IgD-negative memory B cell (primary cell): ENCODE measurements around the gene CDK3. TPM values are rescaled to one million over a fixed set of nuclear protein-coding genes. Genes with fewer than 3 reads are reported as not detected.
A peak's percentile ranks its signal among the peaks of the same experiment; 100 is the strongest.

ENCODE experiments used
- H3K27ac Mint-ChIP-seq, 3 donors: one replicate each; pipeline ENCODE4 v1.8.0; 2020 to 2022; ENCODE audit warnings: mild to moderate bottlenecking in 3 of 3, mixed read lengths in 3 of 3, moderate library complexity in 1 of 3
- H3K27me3 Mint-ChIP-seq: one replicate; pipeline ENCODE4 v1.8.0; 2021; ENCODE audit warnings: mixed read lengths
- H3K36me3 Mint-ChIP-seq: one replicate; pipeline ENCODE4 v1.8.0; 2020; ENCODE audit warnings: mild to moderate bottlenecking, mixed read lengths
- H3K4me1 Mint-ChIP-seq, 3 donors: one replicate each; pipeline ENCODE4 v1.8.0; 2020 to 2022; ENCODE audit warnings: mixed read lengths in 3 of 3, mild to moderate bottlenecking in 1 of 3
- H3K4me3 Mint-ChIP-seq, 4 donors: one replicate each; pipeline ENCODE4 v1.8.0; 2020 to 2022; ENCODE audit warnings: mild to moderate bottlenecking in 4 of 4, mixed read lengths in 4 of 4, moderate library complexity in 3 of 4
- H3K9me3 Mint-ChIP-seq, 3 donors: one replicate each; pipeline ENCODE4 v1.8.0; 2020 to 2021; ENCODE audit warnings: mixed read lengths in 3 of 3, mild to moderate bottlenecking in 1 of 3
- polyA plus RNA-seq: library from polyadenylated mRNA; unstranded; fragments of 300-500 nt; fragmentation: Illumina TruSeq; gene quantifications from one replicate; pipeline ENCODE4 v1.2.3, GENCODE V29; 2021

Gene CDK3
- polyA plus RNA-seq, 1 donor from 2014 or later: 0.71 TPM

- Mint-ChIP-seq H3K4me3 (no peak overlapping the region), H3K9me3 (no peaks in the 10 kb centered on the region), H3K27me3 (no peaks in the 10 kb centered on the region), H3K4me1 (peaks cover 2 to 5% (median 3%) of the 10 kb centered on the region in 3 donors), H3K36me3 (peaks cover 2% of the 10 kb centered on the region), H3K27ac (peak overlapping the region in 1 of 3 donors; percentile 35)
These were observed 4.2 kb downstream of the CDK3 start for GRCh38 chr17:76004750-76005262.

DNA sequence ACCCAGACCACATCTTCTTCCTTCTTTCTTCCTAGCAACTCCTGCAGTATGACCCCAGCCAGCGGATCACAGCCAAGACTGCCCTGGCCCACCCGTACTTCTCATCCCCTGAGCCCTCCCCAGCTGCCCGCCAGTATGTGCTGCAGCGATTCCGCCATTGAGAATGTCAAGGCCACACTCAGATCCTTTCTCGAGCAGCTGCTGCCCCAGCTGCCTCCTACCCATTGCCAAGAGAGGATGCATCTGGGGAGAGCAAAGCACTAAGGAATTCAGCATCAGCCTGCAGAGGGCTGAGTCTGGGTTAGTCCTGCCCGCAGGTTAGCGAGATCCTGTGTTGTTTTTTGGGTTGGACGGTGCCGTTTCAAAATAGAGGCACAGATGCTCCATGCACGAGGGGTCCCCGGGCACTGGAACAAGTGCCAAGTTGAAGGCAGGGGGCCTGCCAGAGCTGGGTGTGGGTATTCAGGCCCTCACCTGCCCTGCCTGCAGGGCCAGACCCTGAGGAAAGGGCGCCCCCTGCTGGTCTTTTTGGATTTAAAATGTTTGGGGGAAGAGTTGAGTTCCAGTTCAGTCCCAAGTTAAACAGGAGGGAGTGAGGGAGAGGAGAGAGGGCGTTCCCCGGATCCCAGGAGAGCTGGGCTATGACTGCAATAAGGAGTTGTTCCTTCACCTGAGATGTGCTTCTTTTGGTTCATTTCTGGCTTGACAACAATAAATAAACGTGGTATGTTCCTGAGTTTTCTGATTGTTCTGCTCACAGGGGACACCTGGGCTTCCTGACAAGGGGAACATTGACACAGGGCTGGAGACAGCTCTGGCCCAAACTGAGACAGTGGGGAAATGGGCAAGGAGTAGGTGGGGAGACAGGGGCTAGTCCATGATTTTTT is 4.9 kb downstream of the CDK3 start:
- H3K27ac Mint-ChIP-seq: peak overlapping the region in 2 of 3 donors; percentile 20 to 69
- no peaks in the 10 kb centered on the region for H3K9me3 Mint-ChIP-seq
- H3K36me3 Mint-ChIP-seq: peaks cover 2% of the 10 kb centered on the region
- peaks cover 2 to 5% (median 3%) of the 10 kb centered on the region in 3 donors for H3K4me1 Mint-ChIP-seq
- peak overlapping the region in 1 of 4 donors; percentile 21 for H3K4me3 Mint-ChIP-seq
- no peaks in the 10 kb centered on the region for H3K27me3 Mint-ChIP-seq

GRCh38 chr17:76007131-76007849 is 6.6 kb downstream of the CDK3 start:
- Mint-ChIP-seq H3K27ac (no peak overlapping the region), H3K36me3 (peaks cover 2% of the 10 kb centered on the region), H3K27me3 (no peaks in the 10 kb centered on the region), H3K4me1 (peaks cover 2 to 5% (median 3%) of the 10 kb centered on the region in 3 donors), H3K9me3 (no peaks in the 10 kb centered on the region), H3K4me3 (no peak overlapping the region)

DNA sequence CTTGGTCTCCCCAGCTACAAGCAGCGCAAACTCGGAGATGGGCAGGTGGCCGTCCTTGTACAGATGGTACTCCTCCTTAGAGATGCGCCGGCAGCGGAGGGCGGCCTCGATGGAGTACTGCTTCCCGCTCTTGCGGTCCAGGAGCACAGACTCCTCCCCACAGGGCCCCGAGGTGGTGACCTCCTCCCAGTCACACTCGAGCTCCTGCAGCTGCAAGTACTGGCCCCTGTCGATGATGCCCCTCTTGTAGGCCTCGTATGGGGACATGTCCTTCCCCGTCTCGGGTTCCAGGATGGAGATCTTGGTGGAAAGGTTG is 7.2 kb downstream of the CDK3 start:
- H3K36me3 Mint-ChIP-seq: peaks cover 2% of the 10 kb centered on the region
- no peak overlapping the region for H3K4me3 Mint-ChIP-seq
- no peaks in the 10 kb centered on the region for H3K27me3 Mint-ChIP-seq
- H3K9me3 Mint-ChIP-seq: no peaks in the 10 kb centered on the region
- H3K4me1 Mint-ChIP-seq: peaks cover 2 to 5% (median 3%) of the 10 kb centered on the region in 3 donors
- no peak overlapping the region for H3K27ac Mint-ChIP-seq

DNA sequence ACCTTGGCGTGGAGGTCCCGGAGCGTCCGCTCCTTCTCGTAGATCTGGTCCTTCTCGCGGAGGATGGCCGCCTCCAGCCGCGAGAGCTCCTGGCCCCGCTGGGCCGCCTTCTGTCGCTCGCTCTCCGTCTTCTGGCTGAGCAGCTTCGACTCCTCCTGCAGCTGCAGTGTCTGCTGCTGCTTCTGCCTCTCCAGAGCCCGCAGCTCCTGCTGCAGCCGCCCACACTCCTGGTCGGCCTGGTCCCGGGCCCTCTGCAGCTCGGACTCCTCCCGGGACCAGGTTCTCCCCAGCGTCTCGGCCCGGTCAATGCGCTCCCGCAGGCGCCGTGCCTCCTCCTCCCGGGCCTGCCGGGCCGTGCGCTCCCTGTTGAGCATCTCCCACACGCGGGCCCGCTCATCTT is 7.6 kb downstream of the CDK3 start:
- Mint-ChIP-seq H3K4me3 (no peak overlapping the region), H3K27ac (no peak overlapping the region), H3K9me3 (no peaks in the 10 kb centered on the region), H3K4me1 (peaks cover 2 to 5% (median 3%) of the 10 kb centered on the region in 3 donors), H3K36me3 (peaks cover 2% of the 10 kb centered on the region), H3K27me3 (no peaks in the 10 kb centered on the region)

DNA sequence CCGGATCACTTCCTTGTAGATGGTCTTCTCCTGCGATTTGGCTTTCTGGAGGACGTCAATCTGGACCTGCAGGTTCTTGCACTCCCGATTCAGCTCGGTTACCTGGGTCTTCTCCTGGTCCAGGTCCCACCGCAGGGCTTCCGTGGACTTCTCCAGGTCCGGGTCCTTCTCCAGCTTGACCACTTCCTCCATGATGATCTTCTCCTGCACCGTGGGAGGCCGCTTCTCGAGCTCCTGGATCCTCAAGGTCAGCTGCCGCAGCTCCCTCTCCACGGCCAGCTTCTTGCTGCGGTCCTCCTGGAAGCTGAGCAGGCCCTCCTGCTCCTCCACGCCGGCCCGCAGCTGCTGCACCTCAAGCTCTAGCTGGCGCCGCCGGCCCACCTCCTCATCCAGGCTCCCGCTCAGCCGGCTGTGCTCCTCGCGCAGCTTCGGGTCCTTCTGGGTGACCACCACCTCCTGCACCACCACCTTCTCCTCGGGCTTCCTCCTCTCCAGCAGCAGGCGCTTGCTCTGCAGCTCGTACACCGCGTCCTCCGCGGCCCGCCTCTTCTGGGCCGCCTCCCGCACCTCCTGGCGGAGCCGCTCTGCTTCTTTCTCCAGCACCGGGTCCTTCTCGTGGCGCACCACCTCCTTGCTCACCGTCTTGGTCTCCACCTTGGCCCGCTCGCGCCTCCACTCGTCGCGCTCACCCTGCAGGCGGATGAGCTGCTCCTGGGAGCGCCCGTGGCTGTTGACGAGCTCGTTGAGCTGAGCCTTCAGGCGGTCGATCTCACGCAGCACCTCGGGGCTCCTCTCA is 8.2 kb downstream of the CDK3 start:
- H3K4me1 Mint-ChIP-seq: peaks cover 2 to 5% (median 3%) of the 10 kb centered on the region in 3 donors
- no peaks in the 10 kb centered on the region for H3K27me3 Mint-ChIP-seq
- no peak overlapping the region for H3K4me3 Mint-ChIP-seq
- peaks cover 2% of the 10 kb centered on the region for H3K36me3 Mint-ChIP-seq
- no peaks in the 10 kb centered on the region for H3K9me3 Mint-ChIP-seq
- H3K27ac Mint-ChIP-seq: no peak overlapping the region

GRCh38 chr17:76009447-76009846 is 8.8 kb downstream of the CDK3 start:
- no peak overlapping the region for H3K4me3 Mint-ChIP-seq
- no peaks in the 10 kb centered on the region for H3K27me3 Mint-ChIP-seq
- H3K4me1 Mint-ChIP-seq: peaks cover 5 to 8% (median 5%) of the 10 kb centered on the region in 3 donors
- H3K27ac Mint-ChIP-seq: no peak overlapping the region
- H3K36me3 Mint-ChIP-seq: no peaks in the 10 kb centered on the region
- H3K9me3 Mint-ChIP-seq: no peaks in the 10 kb centered on the region

DNA sequence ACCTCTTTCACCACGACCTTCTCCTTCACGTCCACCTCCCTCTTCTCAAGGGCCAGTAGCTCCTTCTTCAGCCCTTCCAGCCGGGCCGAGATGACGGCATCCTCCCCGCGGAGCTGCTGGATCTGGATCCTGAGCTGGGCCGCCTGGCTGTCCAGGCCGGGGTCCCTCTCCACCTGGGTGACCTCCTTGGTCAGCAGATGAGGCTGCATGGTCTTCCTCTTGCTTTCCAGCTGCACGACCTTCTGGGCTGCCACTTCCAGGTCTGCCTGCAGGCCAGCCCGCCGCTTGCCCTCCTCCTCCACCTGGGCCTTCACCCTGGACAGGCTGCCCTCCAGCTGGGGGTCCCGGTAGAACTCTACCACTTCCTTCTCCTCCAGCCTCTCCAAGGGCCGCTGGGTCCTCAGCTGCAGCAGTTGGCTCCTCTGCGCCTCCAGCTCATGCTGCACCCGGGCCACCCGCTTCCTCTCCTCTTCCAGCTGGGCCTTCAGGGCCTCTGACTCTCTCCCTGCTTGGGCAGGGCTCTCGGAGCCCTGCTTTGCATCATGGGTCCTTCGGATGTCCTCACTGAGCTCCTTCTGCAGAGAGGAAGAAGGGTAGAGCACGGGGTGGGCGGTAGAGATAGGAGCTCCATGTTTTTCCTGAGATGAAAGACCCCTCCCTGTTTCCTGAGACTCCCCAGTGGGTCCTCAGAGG is 9.5 kb downstream of the CDK3 start:
- Mint-ChIP-seq H3K36me3 (no peaks in the 10 kb centered on the region), H3K27me3 (no peaks in the 10 kb centered on the region), H3K4me3 (no peak overlapping the region), H3K9me3 (no peaks in the 10 kb centered on the region), H3K27ac (peak overlapping the region in 1 of 3 donors; percentile 71), H3K4me1 (peaks cover 5 to 8% (median 5%) of the 10 kb centered on the region in 3 donors)

- Mint-ChIP-seq H3K27me3 (no peaks in the 10 kb centered on the region), H3K9me3 (no peaks in the 10 kb centered on the region), H3K27ac (no peak overlapping the region), H3K4me3 (no peak overlapping the region), H3K4me1 (peaks cover 0 to 6% (median 2%) of the 10 kb centered on the region in 3 donors), H3K36me3 (no peaks in the 10 kb centered on the region)
These were observed 11.3 kb downstream of the CDK3 start for GRCh38 chr17:76011951-76012350.

DNA sequence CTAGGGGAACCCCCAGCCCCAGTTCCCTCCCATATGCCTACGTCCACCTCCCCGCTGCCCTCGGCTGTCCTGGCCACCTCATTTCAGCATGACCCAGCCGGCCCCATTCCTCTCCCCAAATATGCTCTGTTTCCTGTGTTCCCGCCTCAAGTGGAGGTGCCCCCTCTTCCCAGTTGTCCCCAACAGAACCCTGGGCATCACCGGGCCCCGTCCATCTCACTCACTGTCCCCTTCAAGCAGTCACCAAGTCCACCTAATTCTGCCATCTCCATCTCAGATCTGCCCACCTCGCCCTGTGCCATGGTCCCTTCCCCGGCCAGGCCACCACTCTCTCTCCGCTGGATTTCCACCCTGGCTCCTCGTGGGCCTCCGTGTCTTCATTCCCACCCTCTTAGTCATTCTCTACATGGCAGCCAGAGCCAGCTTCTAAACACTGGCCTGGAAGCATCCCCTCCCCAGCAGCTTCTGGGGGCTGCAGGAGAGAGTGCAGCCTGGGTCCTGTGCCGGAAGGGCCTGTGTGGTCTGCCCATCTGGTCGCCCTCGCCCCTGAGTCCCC is 12.8 kb downstream of the CDK3 start:
- H3K4me3 Mint-ChIP-seq: no peak overlapping the region
- no peaks in the 10 kb centered on the region for H3K27me3 Mint-ChIP-seq
- H3K4me1 Mint-ChIP-seq: peaks cover 0 to 6% (median 2%) of the 10 kb centered on the region in 3 donors
- H3K36me3 Mint-ChIP-seq: no peaks in the 10 kb centered on the region
- H3K9me3 Mint-ChIP-seq: no peaks in the 10 kb centered on the region
- no peak overlapping the region for H3K27ac Mint-ChIP-seq

DNA sequence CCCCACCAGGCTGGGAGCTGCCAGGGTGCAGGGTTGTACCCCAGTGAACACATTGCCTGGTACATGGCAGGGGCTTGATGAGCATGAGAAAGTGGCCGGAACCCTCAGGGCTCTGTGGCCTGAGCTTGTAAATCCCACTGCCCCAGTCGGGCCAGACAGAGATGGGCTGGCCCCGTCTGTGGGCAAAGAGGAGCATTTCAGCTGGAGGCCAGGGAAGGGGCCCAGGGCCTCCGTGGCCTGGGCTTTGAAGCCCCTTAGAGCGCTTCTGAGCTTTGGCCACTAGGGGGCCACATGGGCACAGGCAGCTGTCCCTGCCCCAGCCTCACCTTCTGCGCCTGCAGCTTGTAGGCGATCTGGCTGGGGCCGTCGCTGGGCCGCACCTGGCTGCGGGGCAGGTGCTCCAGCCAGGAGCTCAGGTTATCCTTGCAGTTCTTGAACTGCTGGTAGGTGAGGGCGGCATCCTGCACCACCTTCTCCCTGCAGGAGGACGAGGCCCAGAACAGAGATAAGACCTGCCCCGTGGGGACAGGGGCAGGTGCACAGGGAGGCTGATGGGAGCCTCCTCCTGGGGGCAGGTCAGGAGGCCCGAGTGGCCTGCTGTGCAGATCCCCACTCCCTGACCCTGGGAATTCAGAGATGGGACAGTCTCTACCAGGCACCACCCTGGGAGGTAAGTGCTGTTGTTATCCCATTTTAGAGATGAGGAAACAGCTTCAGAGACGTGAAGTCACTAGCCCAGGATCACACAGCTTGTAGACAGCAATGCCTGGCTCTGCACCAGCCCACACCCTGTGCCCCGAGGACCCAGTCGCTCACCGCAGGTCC is 13.7 kb downstream of the CDK3 start:
- Mint-ChIP-seq H3K4me1 (peaks cover 0 to 6% (median 2%) of the 10 kb centered on the region in 3 donors), H3K27me3 (no peaks in the 10 kb centered on the region), H3K4me3 (no peak overlapping the region), H3K27ac (no peak overlapping the region), H3K9me3 (no peaks in the 10 kb centered on the region), H3K36me3 (no peaks in the 10 kb centered on the region)

DNA sequence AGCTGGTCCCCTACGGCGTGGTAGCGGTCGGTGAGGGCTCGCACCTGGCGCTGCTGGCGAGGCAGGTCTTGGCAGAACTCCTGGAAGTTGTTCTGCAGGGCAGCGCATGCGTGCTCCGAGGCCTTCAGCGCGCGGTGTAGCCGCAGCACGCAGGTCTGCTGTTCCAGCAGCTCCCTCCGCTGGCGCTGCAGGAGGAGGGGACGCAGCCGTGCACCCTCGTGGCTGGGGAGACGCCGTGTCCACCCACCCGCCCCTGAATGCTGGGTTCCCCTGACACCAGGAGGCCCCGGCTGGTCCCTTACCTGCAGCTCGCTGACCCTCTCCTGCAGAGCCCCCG is 14.2 kb downstream of the CDK3 start:
- Mint-ChIP-seq H3K27me3 (no peaks in the 10 kb centered on the region), H3K36me3 (no peaks in the 10 kb centered on the region), H3K4me3 (no peak overlapping the region), H3K27ac (no peak overlapping the region), H3K4me1 (peaks cover 0 to 6% (median 2%) of the 10 kb centered on the region in 3 donors), H3K9me3 (no peaks in the 10 kb centered on the region)

DNA sequence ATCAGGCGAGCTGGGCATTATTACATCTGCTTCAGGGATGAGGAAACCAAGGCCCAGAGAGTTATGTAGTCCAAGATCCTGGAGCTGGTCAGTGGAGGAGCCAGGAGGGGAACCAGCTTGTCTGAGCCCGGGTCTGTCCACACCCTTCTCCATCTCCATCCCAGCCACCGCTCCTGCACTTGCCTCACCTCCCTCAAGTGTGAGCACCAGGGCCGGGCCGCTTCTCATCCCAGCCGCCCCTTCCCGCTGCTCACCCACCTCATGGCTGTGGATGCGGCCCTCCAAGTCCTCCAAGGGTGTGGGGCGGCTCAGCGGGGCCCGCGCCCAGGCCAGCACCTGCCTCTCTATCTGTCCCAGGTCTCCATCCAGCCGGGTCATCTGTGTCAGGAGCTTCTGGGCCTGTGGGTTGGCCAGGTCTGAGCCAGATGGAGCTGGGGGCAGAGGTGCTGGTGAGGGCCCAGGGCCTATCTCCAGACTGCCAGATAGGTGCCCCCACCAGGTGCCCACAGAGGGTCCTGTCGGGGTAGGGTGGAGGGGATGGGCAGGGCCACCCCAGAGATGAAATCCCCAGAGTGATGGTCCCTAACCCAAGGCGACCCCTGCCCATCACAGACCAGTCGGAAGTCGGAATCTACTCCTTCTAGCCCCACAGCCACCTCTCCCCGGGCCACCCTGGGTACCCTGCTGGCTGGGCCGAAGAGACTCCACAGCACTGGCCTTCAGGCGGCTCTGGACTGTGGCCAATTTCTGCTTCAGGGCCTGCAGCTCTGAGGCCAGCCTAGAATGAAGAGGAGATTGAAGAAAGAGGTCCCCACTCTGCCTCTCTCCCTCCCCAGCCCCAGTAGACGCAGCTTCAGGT is 17.1 kb downstream of the CDK3 start:
- no peaks in the 10 kb centered on the region for H3K27me3 Mint-ChIP-seq
- no peak overlapping the region for H3K4me3 Mint-ChIP-seq
- H3K36me3 Mint-ChIP-seq: no peaks in the 10 kb centered on the region
- H3K27ac Mint-ChIP-seq: no peak overlapping the region
- H3K4me1 Mint-ChIP-seq: peaks cover 0 to 6% (median 2%) of the 10 kb centered on the region in 3 donors
- no peaks in the 10 kb centered on the region for H3K9me3 Mint-ChIP-seq
